Keratinocyte (primary cell): ENCODE results near the gene TPT1. TPM values are rescaled to one million over a fixed set of nuclear protein-coding genes. Genes with fewer than 3 reads are reported as not detected.
A peak's percentile ranks its signal among the peaks of the same experiment; 100 is the strongest.

Source experiments
- DNase-seq: peaks from one replicate; pipeline ENCODE4 v3.0.0-alpha.2; 2011; ENCODE audit warnings: low read depth, missing footprints, low spot score
- FAIRE-seq: peaks from 2 replicates; lab custom pipeline; 2011; peaks lifted over from hg19 to GRCh38; lab: Jason Lieb, UNC
- H2AFZ ChIP-seq: 2 replicates; pipeline ENCODE4 v1.6.0; 2012; ENCODE audit warnings: low read length, control low read depth, inconsistent platforms; ENCODE audit not compliant: control insufficient read depth
- H3K27ac ChIP-seq: 2 replicates; pipeline ENCODE4 v1.5.1; 2011; ENCODE audit warnings: low read length; ENCODE audit not compliant: control insufficient read depth, insufficient read depth
- H3K27me3 ChIP-seq: 3 replicates; pipeline ENCODE4 v1.6.0; 2011; ENCODE audit warnings: low read length; ENCODE audit not compliant: control insufficient read depth, insufficient read depth; ENCODE audit errors: extremely low read depth
- H3K36me3 ChIP-seq, 2 experiments: 2 replicates in 1 of 2; 3 replicates in 1 of 2; pipeline ENCODE4 v1.5.1; 2011; ENCODE audit warnings: low read length in 2 of 2, mild to moderate bottlenecking in 1 of 2; ENCODE audit not compliant: control insufficient read depth in 2 of 2, insufficient read depth in 2 of 2; ENCODE audit errors: extremely low read depth in 1 of 2
- H3K4me1 ChIP-seq: 3 replicates; pipeline ENCODE4 v1.5.1; 2011; ENCODE audit warnings: low read length; ENCODE audit not compliant: control insufficient read depth, insufficient read depth; ENCODE audit errors: extremely low read depth
- H3K4me2 ChIP-seq: 3 replicates; pipeline ENCODE4 v1.6.0; 2011; ENCODE audit warnings: low read depth, low read length; ENCODE audit not compliant: control insufficient read depth, insufficient read depth; ENCODE audit errors: extremely low read depth
- H3K4me3 ChIP-seq, 3 experiments: fragments of 200-600 bp in 1 of 3; sonication (generic) in 1 of 3; 2 replicates in 2 of 3; 3 replicates in 1 of 3; pipeline ENCODE4 v1.5.1; 2011 to 2016; ENCODE audit warnings: low read length in 3 of 3, mild to moderate bottlenecking in 3 of 3, control low read depth in 2 of 3, inconsistent platforms in 1 of 3, low read depth in 1 of 3, mixed read lengths in 1 of 3, mixed run types in 1 of 3, moderate library complexity in 1 of 3; ENCODE audit not compliant: control insufficient read depth in 2 of 3, insufficient read depth in 2 of 3; ENCODE audit errors: extremely low read depth in 1 of 3
- H3K79me2 ChIP-seq: 2 replicates; pipeline ENCODE4 v1.6.0; 2012; ENCODE audit warnings: low read length; ENCODE audit not compliant: control insufficient read depth, insufficient read depth
- H3K9ac ChIP-seq: 3 replicates; pipeline ENCODE4 v1.6.0; 2011; ENCODE audit warnings: low read length; ENCODE audit not compliant: control insufficient read depth, insufficient read depth; ENCODE audit errors: extremely low read depth
- H3K9me1 ChIP-seq: 3 replicates; pipeline ENCODE4 v1.6.0; 2011; ENCODE audit warnings: low read length; ENCODE audit not compliant: control insufficient read depth, insufficient read depth; ENCODE audit errors: extremely low read depth
- H3K9me3 ChIP-seq: 2 replicates; pipeline ENCODE4 v1.5.1; 2012; ENCODE audit warnings: low read depth, low read length; ENCODE audit not compliant: control insufficient read depth
- H4K20me1 ChIP-seq: 3 replicates; pipeline ENCODE4 v1.6.0; 2011; ENCODE audit warnings: low read length; ENCODE audit not compliant: control insufficient read depth, insufficient read depth; ENCODE audit errors: extremely low read depth
- CTCF ChIP-seq, 3 experiments: IDR thresholded peaks in 1 of 3; conservative IDR thresholded peaks in 1 of 3; optimal IDR thresholded peaks in 1 of 3; 2 replicates in 2 of 3; 3 replicates in 1 of 3; pipeline versions ENCODE3 to v1.5.1; 2011; ENCODE audit warnings: low read length in 3 of 3, mild to moderate bottlenecking in 3 of 3, moderate library complexity in 2 of 3, control low read depth in 1 of 3, inconsistent platforms in 1 of 3; ENCODE audit not compliant: insufficient read depth in 2 of 3; ENCODE audit errors: extremely low read depth in 1 of 3
- EZH2 ChIP-seq: IDR thresholded peaks from one replicate; pipeline ENCODE4 v1.6.1; 2012; ENCODE audit warnings: inconsistent platforms, mild to moderate bottlenecking, low read length, moderate library complexity
- dilution Hi-C: fragments of 300-500 bp; cut with MboI; formaldehyde crosslinking; loops from one replicate; pipeline ENCODE4 v1.7.0; 2020; ENCODE audit warnings: low sequenced_read_pairs; ENCODE audit not compliant: extremely low pct_ligation_motif_present
- polyA plus RNA-seq, 5 experiments: library from polyadenylated mRNA; depleted of rRNA in 3 of 5; stranded (reverse) in 3 of 5; stranded (forward) in 1 of 5; unstranded in 1 of 5; fragments of >200 nt; gene quantifications; 1 replicate in 1 of 5; 2 replicates in 3 of 5; 3 replicates in 1 of 5; pipeline versions ENCODE4 v1.2.1 to v1.2.3, GENCODE V29; 2011 to 2012; ENCODE audit warnings: missing spikeins in 2 of 5, low read depth in 1 of 5, low replicate concordance in 1 of 5

The TPT1 gene
- polyA plus RNA-seq, 1 donor (not counting 4 experiments of a cell fraction or from before 2014, with no cell fraction given) = 8,174 TPM

GRCh38 chr13:45352031-45352430 lies 11.0 kb upstream of the TPT1 start:
- peak overlapping the region; percentile 68 for H3K27ac ChIP-seq
- dilution Hi-C loops = no loop called here
- H3K27me3 ChIP-seq = no peaks in the 10 kb centered on the region
- no peaks in the 10 kb centered on the region for H3K79me2 ChIP-seq
- no peak overlapping the region for H3K4me3 ChIP-seq
- H3K36me3 ChIP-seq = peaks cover 12 to 26% of the 10 kb centered on the region in 2 experiments
- DNase-seq (no peak), FAIRE-seq (peak; percentile 41)
- H4K20me1 ChIP-seq = no peaks in the 10 kb centered on the region
- peak overlapping the region; percentile 49 for H3K4me2 ChIP-seq
- no peak overlapping the region for H2AFZ ChIP-seq
- H3K9me1 ChIP-seq = no peaks in the 10 kb centered on the region
- TF ChIP-seq CTCF (optimal IDR thresholded peaks at IDR 0.05 in 1 of 3, IDR thresholded peaks at IDR 0.05 in 1 of 3, conservative IDR thresholded peaks at IDR 0.05 in 1 of 3; ENCODE audit: extremely low read depth in 1 of 3, insufficient read depth in 2 of 3, low read length in 3 of 3) = no peak
- TF ChIP-seq EZH2 = no peak
- no peaks in the 10 kb centered on the region for H3K9me3 ChIP-seq
- no peak overlapping the region for H3K9ac ChIP-seq
- peaks cover 3% of the 10 kb centered on the region for H3K4me1 ChIP-seq

GRCh38 chr13:45350152-45350551 lies 9.2 kb upstream of the TPT1 start:
- Histone ChIP-seq H3K9me1 (no peaks in the 10 kb centered on the region), H4K20me1 (no peaks in the 10 kb centered on the region), H3K4me2 (no peak overlapping the region), H3K79me2 (no peaks in the 10 kb centered on the region), H2AFZ (no peak overlapping the region), H3K4me1 (peaks cover 3% of the 10 kb centered on the region), H3K36me3 (peaks cover 12 to 18% of the 10 kb centered on the region in 2 experiments), H3K4me3 (no peak overlapping the region), H3K9me3 (no peaks in the 10 kb centered on the region), H3K27me3 (no peaks in the 10 kb centered on the region), H3K27ac (no peak overlapping the region), H3K9ac (no peak overlapping the region)
- DNase-seq = no peak
- dilution Hi-C loops = no loop called here
- TF ChIP-seq CTCF (optimal IDR thresholded peaks at IDR 0.05 in 1 of 3, IDR thresholded peaks at IDR 0.05 in 1 of 3, conservative IDR thresholded peaks at IDR 0.05 in 1 of 3; ENCODE audit: extremely low read depth in 1 of 3, insufficient read depth in 2 of 3, low read length in 3 of 3) = no peak
- TF ChIP-seq EZH2 = no peak
- no peak for FAIRE-seq
